NCI-H1417 (cell line): ENCODE data around the gene RPUSD4.
A peak's percentile ranks its signal among the peaks of the same experiment; 100 is the strongest.

ENCODE experiments used
- DNase-seq, 3 experiments: peaks; one replicate each; lab custom pipeline; 2025; lab: John Stamatoyannopoulos, UW

RPUSD4 gene

DNA sequence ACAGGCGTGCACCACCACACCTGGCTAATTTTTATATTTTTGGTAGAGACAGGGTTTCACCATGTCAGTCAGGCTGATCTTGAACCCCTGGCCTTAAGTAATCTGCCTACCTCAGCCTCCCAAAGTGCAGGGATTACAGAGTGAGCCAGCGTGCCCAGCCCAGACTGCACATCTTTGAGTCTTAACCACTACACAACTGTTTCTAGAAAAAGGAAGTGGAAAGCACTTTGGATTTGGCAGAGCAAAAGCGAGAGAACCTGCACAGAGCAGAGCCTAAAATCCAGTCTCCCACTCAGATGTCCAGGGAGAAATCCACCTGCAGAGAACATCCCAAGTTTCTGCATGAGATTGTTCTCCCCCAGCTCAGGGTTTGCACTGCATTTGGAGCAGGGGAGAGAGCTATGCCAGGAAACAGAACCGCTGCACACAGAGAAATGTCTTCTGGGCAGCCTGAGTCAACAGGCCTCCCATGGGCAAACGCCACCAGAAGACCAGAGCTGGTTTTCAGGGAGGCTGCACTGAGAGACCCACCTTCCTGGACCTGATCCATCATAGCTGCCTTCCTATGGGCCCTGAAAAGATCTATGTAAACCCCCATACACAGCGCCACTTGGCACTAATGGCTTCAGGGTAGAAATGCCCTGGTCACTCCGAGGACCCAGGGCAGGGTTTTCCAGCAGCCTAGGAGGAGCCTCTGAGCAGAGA, 54.0 kb downstream of the RPUSD4 start:
- DNase-seq, result no peak

DNA sequence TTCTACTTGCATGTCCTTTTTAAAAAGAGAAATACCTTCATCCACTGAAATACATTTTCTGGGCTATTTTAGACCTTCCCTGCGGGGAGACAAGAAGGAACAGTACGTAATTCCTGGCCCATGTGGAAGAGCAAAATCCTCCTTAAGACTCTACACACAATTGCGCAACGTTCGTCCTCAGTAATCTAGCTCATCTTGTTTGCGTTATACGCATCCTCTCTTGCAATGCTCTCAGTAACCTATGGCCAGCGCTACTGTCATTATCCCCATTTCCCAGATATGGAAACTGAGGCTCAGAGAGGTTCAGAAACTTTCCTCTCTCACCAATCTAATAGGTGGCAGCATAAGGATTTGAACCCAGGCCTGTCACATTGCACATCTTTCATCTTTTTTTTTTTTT, 54.6 kb downstream of the RPUSD4 start:
- DNase-seq, result no peak

DNA sequence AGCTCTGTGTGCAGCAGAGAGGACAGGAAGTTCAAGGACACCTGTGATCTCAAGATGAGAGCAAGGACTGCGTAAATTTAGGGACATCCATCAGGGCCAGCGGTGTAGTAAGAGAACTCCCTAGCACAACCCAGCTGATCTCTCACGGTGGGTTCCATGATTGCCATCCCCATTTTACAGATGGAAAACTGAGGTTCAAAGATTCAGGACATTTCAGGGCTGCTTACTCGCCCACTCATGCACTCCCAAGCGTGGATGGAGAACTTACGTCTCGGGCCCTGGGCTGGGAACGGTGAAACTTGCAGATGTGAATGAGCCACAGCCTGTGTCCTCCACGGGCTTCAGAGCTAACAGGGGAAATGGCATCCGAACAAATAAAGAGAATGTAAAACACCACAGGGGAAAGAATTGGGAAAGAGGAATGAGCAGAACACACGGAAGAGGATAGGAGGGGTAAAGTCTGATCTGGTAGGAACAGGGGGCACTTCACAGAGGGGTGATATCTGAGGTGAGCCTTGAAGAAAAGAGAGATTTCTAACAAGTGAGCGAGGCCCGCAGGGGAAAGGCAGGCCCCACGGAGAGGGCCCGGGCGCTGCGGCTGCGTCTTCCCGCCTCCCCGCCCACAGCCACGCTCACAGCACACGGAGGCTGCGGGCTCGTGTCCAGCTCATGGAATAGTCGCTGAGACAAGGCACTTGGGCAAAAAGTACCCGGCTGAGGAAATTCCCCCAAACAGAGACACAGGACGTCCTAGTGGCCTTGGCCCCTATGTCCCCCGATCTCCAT, 55.9 kb downstream of the RPUSD4 start:
- DNase-seq, result no peak

DNA sequence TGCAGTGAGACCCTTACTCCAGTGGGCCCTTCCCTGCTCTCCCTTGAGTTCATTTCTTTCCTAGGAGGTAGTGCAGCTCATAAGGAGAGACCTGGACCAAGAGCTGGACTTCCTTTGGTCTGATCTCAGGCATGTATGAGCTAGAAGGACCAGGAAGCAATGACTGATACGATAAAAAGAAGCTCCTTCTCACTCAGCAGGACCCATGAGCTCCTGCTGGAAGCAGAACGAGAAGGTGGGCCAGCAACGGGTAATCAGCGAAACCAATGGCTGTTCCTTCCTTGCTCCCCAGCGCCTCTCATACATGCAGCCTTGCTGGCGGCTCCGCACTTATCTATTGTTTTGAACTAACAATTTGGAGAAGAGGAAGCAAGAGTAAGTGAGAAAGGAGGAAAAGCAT, 56.8 kb downstream of the RPUSD4 start:
- DNase-seq, result no peak

DNA sequence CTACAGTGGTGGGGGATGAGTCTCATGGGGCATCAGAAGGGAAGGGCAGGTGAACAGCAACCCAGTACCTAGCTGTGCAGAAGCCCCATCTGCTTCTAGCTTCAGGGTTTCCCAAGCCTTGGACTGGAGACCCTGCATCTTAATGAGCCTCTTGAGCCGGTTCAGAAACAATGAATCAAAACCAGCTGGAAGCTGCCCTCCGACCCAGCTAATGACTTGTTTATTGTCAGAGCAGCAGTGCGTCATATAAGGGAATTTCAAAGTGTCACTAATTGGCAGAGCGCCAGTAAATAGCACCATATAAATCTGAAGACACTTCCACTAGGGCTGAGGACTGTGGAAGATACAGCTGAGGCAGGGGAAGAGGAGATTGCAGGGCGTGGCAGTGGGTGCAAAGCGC, 57.5 kb downstream of the RPUSD4 start:
- peak in 2 of 3 experiments; percentile 61 to 87 for DNase-seq

DNA sequence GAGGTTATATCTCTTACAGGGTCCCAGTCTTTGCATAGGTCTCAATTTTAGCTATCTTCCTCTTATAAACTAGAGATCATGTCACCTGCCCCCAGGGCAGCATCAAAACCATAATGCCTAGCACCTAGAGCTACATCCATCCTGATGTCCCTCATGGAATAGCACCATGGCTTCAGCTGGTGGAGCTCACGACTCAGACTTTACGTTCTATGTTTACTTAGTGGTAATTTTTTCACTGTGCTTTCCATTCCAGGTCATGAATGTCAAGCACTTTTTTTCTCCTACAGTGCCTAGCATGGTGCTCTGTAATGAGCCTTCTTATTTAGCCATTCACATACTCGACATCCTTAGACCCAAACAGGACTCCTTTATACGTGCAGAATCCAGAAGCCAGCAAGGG, 58.4 kb downstream of the RPUSD4 start:
- no peak for DNase-seq

DNA sequence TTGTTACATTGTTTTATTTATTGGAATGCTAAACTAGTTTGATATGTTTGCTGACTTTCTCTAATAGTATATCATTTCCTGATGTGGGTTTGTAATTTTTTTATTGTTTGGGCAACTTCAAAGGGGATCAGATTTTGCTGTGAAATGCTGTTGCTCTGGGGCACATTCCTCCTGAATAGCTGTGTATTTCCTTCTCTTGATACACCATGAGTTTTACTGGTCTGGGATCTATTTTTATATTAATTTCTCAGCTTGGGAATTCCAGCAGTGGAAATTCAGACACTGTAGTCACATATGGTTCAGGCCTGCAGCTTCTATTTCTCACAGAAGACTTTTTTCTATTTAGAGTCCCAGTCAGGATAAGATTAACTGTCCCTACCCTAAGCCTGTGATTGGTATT, 58.9 kb downstream of the RPUSD4 start:
- DNase-seq, result no peak

DNA sequence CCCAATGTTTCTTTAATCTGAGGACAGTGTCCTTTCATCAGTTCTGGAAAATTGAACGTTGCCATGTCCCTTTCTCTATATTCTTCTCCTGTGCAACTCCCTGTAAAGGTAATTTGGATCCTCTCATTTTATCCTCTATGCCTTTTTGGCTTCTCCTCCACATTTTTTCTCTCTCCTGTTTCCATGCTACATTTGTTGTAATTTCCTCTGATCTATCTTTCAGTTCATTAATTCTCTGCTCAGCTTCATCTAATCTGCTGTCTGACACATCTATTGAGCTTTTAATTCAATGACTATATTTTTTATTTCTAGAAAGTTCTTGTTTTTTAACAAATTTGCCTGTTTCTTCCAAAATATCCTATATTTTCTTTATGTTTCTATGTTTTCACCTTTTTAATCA, 59.3 kb downstream of the RPUSD4 start:
- DNase-seq, result no peak
